GM12878 (cell line): ENCODE data around the gene ISY1. TPM values are rescaled to one million over a fixed set of nuclear protein-coding genes. Genes with fewer than 3 reads are reported as not detected.
A peak's percentile ranks its signal among the peaks of the same experiment; 100 is the strongest.

Source experiments
- ATAC-seq: fragments of 200-7000 bp; cut with Tn5 transposase; 3 replicates; pipeline ENCODE4 v1.9.1; 2020; ENCODE audit warnings: mild to moderate bottlenecking, moderate library complexity
- BruUV-seq: library from RNA; stranded (reverse); fragments of 400-500 nt; replicated peaks from 2 replicates; lab custom pipeline; 2021; lab: Mats Ljungman, UMichigan
- CTCF ChIA-PET: fragments of 300-600 bp; sonication (Branson Sonifier 250); formaldehyde crosslinking; extraction: SDS; loops from one replicate; lab custom pipeline; 2021; ENCODE audit warnings: inconsistent platforms; lab: Yijun Ruan, JAX
- POLR2A ChIA-PET: fragments of 350-600 bp; formaldehyde crosslinking; extraction: SDS; loops from one replicate; lab custom pipeline; 2021; ENCODE audit warnings: inconsistent platforms; lab: Charles Lee
- RAD21 ChIA-PET: fragments of 300-600 bp; sonication (Branson Sonifier 250); formaldehyde crosslinking; loops from one replicate; lab custom pipeline; 2023; ENCODE audit warnings: antibody characterized with exemption; ENCODE audit not compliant: unreplicated experiment; lab: Charles Lee
- SMC1A ChIA-PET: fragments of 300-600 bp; sonication (Branson Sonifier 250); formaldehyde crosslinking; loops from one replicate; lab custom pipeline; 2023; ENCODE audit not compliant: unreplicated experiment, uncharacterized antibody; lab: Charles Lee
- DNase-seq: peaks from one replicate; pipeline ENCODE4 v3.0.0-alpha.2; 2011; ENCODE audit warnings: low read depth, low spot score
- FAIRE-seq: peaks from 3 replicates; lab custom pipeline; 2011; peaks lifted over from hg19 to GRCh38; lab: Jason Lieb, UNC
- H2AFZ ChIP-seq: 2 replicates; pipeline ENCODE4 v1.6.0; 2011; ENCODE audit warnings: low read depth, low read length, control low read depth; ENCODE audit not compliant: control insufficient read depth
- H3K27ac ChIP-seq: 2 replicates; pipeline ENCODE4 v1.5.1; 2011; ENCODE audit warnings: control low read depth; ENCODE audit not compliant: control insufficient read depth, insufficient read depth
- H3K27me3 ChIP-seq, 2 experiments: replicated peaks in 1 of 2; 2 replicates each; pipeline versions ENCODE4 v1.6.0 to v1.6.1; 2011; ENCODE audit warnings: low read length in 1 of 2; ENCODE audit not compliant: control insufficient read depth in 2 of 2, insufficient read depth in 2 of 2
- H3K36me3 ChIP-seq, 2 experiments: 2 replicates each; pipeline ENCODE4 v1.5.1; 2011; ENCODE audit warnings: low read length in 1 of 2; ENCODE audit not compliant: control insufficient read depth in 2 of 2, insufficient read depth in 2 of 2
- H3K4me1 ChIP-seq: 2 replicates; pipeline ENCODE4 v1.6.1; 2011; ENCODE audit warnings: mild to moderate bottlenecking, low read length, moderate library complexity, mixed read lengths; ENCODE audit not compliant: control insufficient read depth, insufficient read depth
- H3K4me2 ChIP-seq: 2 replicates; pipeline ENCODE4 v1.6.0; 2011; ENCODE audit warnings: control low read depth; ENCODE audit not compliant: control insufficient read depth, insufficient read depth
- H3K4me3 ChIP-seq: fragments of 200-600 bp; sonication (generic); 2 replicates; pipeline ENCODE4 v1.5.1; 2016
- H3K79me2 ChIP-seq: 2 replicates; pipeline ENCODE4 v1.6.0; 2011; ENCODE audit warnings: low read length; ENCODE audit not compliant: control insufficient read depth, insufficient read depth
- H3K9ac ChIP-seq: 2 replicates; pipeline ENCODE4 v1.8.0; 2011; ENCODE audit warnings: low read length, control low read depth, mixed read lengths; ENCODE audit not compliant: control insufficient read depth, insufficient read depth
- H3K9me3 ChIP-seq: replicated peaks from 3 replicates; pipeline ENCODE4 v1.5.1; 2011; ENCODE audit warnings: mild to moderate bottlenecking, low read length; ENCODE audit not compliant: control insufficient read depth, insufficient read depth
- H4K20me1 ChIP-seq: 2 replicates; pipeline ENCODE4 v1.6.0; 2011; ENCODE audit not compliant: control insufficient read depth, insufficient read depth
- ATF7 ChIP-seq: fragments of 450-650 bp; IDR thresholded peaks from 2 replicates; pipeline ENCODE4 v1.6.1; 2016; ENCODE audit warnings: low read depth, mild to moderate bottlenecking
- BACH1 ChIP-seq: fragments of 450-650 bp; IDR thresholded peaks from 2 replicates; pipeline ENCODE4 v1.6.1; 2017; ENCODE audit warnings: mild to moderate bottlenecking, borderline replicate concordance
- EGR1 ChIP-seq, 2 experiments: IDR thresholded peaks; 1 replicate in 1 of 2; 2 replicates in 1 of 2; pipeline ENCODE4 v1.6.1; 2011 to 2012; ENCODE audit warnings: low read depth in 2 of 2, low read length in 2 of 2, borderline replicate concordance in 1 of 2, mild to moderate bottlenecking in 1 of 2, moderate library complexity in 1 of 2
- EZH2 ChIP-seq: IDR thresholded peaks from 2 replicates; pipeline ENCODE4 v1.6.1; 2012; ENCODE audit warnings: low read depth, mild to moderate bottlenecking, control low read depth, inconsistent platforms, low read length, borderline replicate concordance; ENCODE audit not compliant: control insufficient read depth
- FOXK2 ChIP-seq: fragments of 450-650 bp; IDR thresholded peaks from 2 replicates; pipeline ENCODE4 v1.6.1; 2017; ENCODE audit warnings: mild to moderate bottlenecking, moderate library complexity
- IKZF1 ChIP-seq: fragments of 450-650 bp; conservative IDR thresholded peaks from 2 replicates; pipeline ENCODE4 v1.6.1; 2017; ENCODE audit warnings: antibody characterized with exemption, mild to moderate bottlenecking
- LARP7 ChIP-seq: fragments of 450-650 bp; IDR thresholded peaks from 2 replicates; pipeline ENCODE4 v1.6.1; 2017; ENCODE audit warnings: mild to moderate bottlenecking
- MEF2B ChIP-seq: fragments of 450-650 bp; IDR thresholded peaks from 2 replicates; pipeline ENCODE4 v1.6.1; 2018; ENCODE audit warnings: mild to moderate bottlenecking, moderate library complexity; ENCODE audit not compliant: partially characterized antibody, poor library complexity, severe bottlenecking
- NBN ChIP-seq: fragments of 450-650 bp; IDR thresholded peaks from 2 replicates; pipeline ENCODE4 v1.6.1; 2016
- NFYA ChIP-seq: IDR thresholded peaks from 2 replicates; pipeline ENCODE4 v1.6.1; 2011; ENCODE audit warnings: low read depth, mild to moderate bottlenecking, low read length, improper control_type of control experiment, borderline replicate concordance
- POLR2A ChIP-seq: IDR thresholded peaks from 2 replicates; pipeline ENCODE4 v1.6.1; 2011; ENCODE audit warnings: low read depth, mild to moderate bottlenecking, low read length
- POLR2AphosphoS2 ChIP-seq: IDR thresholded peaks from 2 replicates; pipeline ENCODE4 v1.6.1; 2011; ENCODE audit warnings: low read depth, mild to moderate bottlenecking, low read length, improper control_type of control experiment, moderate library complexity
- POLR2AphosphoS5 ChIP-seq: IDR thresholded peaks from 2 replicates; pipeline ENCODE4 v1.6.1; 2011; ENCODE audit warnings: mild to moderate bottlenecking, low read length, inconsistent platforms
- RAD21 ChIP-seq: IDR thresholded peaks from 2 replicates; pipeline ENCODE4 v1.6.1; 2011; ENCODE audit warnings: mild to moderate bottlenecking, low read depth, low read length, moderate library complexity; ENCODE audit not compliant: insufficient read depth
- SIX5 ChIP-seq: IDR thresholded peaks from 2 replicates; pipeline ENCODE4 v1.6.1; 2011; ENCODE audit warnings: mild to moderate bottlenecking, low read depth, low read length, moderate library complexity; ENCODE audit not compliant: severe bottlenecking
- WGBS: methylation state at CpG from one replicate; pipeline ENCODE4 v1.1.6; 2016; ENCODE audit warnings: low lambda C conversion rate; ENCODE audit not compliant: insufficient replicate concordance, insufficient coverage; ENCODE audit errors: missing lambda C conversion rate; 5-methylcytosine and 5-hydroxymethylcytosine counted together
- in situ Hi-C: fragments of 300-500 bp; cut with MboI; formaldehyde crosslinking; loops from 9 replicates; pipeline ENCODE4 v1.14.3; 2018; ENCODE audit warnings: mixed read lengths
- intact Hi-C: fragments of 100-400 bp; cut with micrococcal nuclease; formaldehyde crosslinking; loops from one replicate; pipeline ENCODE4 v1.14.2; 2022; ENCODE audit not compliant: unreplicated experiment
- polyA plus RNA-seq, 11 experiments: library from polyadenylated mRNA; depleted of rRNA in 4 of 11; unstranded in 6 of 11; stranded (reverse) in 5 of 11; fragments of >200 nt; fragmentation: Nextera tagmentation in 4 of 11; fragmentation: Illumina TruSeq in 1 of 11; extraction: Ambion mirVana in 4 of 11; extraction: Trizol in 1 of 11; gene quantifications; 1 replicate in 1 of 11; 2 replicates in 10 of 11; pipeline versions ENCODE4 v1.2.1 to v1.2.3, GENCODE V29; 2011 to 2016; ENCODE audit warnings: inconsistent platforms in 2 of 11, missing spikeins in 2 of 11, low read depth in 1 of 11
- total RNA-seq, 4 experiments: library from RNA; depleted of rRNA in 3 of 4; stranded (reverse); fragments of >200 nt in 3 of 4; fragmentation: Illumina TruSeq in 1 of 4; extraction: Trizol in 1 of 4; gene quantifications; 2 replicates each; pipeline versions ENCODE4 v1.2.1 to v1.2.3, GENCODE V29; 2013 to 2021
- TF ChIP-seq, protein P1 (sequence below): fragments of 450-650 bp; IDR thresholded peaks from 2 replicates; pipeline ENCODE4 v1.6.1; 2017; ENCODE audit warnings: mild to moderate bottlenecking, moderate library complexity

ISY1 gene
- total and polyA plus RNA-seq, 10 of the 15 experiments (the other 5 are each of a cell fraction or from before 2014, with no cell fraction given) = 28.3 to 72.2 (median 44.7) TPM

DNA sequence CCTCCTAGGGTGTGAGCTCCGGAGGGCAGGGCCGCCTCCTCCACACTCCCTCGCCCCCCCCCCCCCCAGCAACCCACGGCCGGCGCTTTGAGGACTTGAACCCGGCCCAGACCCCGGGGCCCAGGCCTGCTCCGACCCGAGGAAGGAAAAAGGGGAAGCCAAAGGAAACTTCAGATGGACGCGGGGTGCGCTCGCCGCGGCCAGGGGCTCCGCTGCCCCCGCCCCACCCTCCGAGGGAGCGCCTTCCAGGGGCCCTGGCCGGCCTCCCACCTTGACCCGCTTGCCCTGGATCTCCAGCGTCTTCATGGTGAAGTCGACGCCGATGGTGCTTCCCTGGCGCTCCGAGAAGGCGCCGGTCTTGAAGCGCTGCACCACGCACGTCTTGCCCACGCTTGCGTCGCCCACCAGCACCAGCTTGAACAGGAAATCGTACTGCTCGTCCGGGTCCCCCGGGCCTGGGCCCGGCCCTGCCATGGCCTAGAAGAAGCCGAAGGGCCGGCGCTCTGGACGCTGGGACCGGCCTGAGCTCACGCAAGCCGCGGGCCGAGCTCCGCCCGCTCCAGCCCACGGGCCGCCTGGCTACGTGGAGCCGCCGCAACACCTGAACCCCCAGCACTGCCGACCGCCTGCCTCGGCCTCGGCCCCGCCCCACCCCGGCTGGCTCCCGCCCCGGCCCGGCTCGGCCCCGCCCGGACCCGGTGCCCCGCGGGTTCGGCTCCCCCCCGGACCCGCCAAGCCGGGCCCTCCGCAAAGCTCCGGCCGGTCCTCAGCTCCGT is 39.7 kb downstream of the ISY1 start (continued):
- TF ChIP-seq POLR2A (peak; percentile 73), SIX5 (no peak), IKZF1 (peak; percentile 4; the same call in 1 of the 2 replicates), BACH1 (peak; percentile 61; the same call in 1 of the 2 replicates)
- TF ChIP-seq, all 136 proteins: peak for 7

DNA sequence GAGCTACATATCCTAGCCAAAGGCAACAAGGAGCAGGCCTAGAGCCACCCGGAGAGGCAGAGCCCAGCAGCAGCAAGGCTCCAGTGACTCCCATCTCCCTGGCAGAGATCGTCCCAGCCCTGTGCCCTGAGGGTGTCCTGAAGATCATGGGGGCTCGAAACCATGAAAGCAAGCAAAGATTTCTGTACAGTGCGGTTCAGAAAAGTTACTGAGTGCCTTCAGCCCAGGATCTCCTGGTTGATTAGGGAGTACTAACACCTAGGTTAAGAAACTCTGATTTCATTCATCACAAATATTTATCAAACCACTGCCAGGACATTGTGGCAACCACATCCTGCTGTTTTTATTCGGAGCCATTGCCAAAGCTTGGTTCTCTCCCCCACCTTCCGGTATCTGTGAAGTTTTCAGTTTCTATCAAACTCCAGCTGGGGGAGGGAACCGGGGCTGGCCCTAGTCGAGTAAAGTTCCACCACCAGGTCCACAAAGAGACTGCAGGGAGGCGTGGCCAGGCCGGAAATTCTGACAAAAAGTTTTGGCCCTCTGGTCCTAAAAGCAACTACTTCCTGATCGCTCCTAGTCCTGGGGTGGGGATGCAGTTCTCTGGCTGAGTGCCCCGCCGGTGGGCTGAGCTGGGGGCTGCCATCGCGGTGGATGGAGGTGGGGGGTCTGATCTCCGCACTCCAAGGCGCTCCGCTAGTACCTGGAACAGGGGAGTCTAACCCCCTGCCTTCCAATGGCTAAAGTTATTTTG is 40.4 kb downstream of the ISY1 start:
- BruUV-seq = TSS peak; percentile 51
- H3K4me3 ChIP-seq = peak overlapping the region; percentile 65
- SMC1A ChIA-PET = interaction anchor here (0.7 to 3.7 kb wide), 10 partner anchors 20 to 312 kb away, joined by 3 to 25 read pairs (median 4); no protein-coding TSS in a partner anchor
- RAD21 ChIA-PET = interaction anchor here (1.3 to 3.8 kb wide), 4 partner anchors 67 to 157 kb away, joined by 3 to 20 read pairs (median 10); no protein-coding TSS in a partner anchor
- in situ Hi-C loops = no loop called here
- CTCF ChIA-PET = interaction anchor here (1.0 to 4.3 kb wide), 8 partner anchors 66 to 325 kb away, joined by 3 to 41 read pairs (median 4); partner anchors contain the start of gene COPG1
- H2AFZ ChIP-seq = peak overlapping the region; percentile 55
- H3K27me3 ChIP-seq = no peaks in the 10 kb centered on the region
- peak; percentile 89 for DNase-seq
- no peaks in the 10 kb centered on the region for H3K9me3 ChIP-seq
- H4K20me1 ChIP-seq = no peaks in the 10 kb centered on the region
- POLR2A ChIA-PET = interaction anchor here (0.5 to 3.5 kb wide), 9 partner anchors 42 to 320 kb away, joined by 3 to 20 read pairs (median 5); partner anchors contain the start of genes CNBP, COPG1, HMCES and IFT122
- peak; percentile 98 for FAIRE-seq
- 1% methylated on average over 18 of the region's 18 CpGs for whole genome bisulfite sequencing
- H3K79me2 ChIP-seq = peaks cover 24% of the 10 kb centered on the region
- peak overlapping the region; percentile 97 for H3K4me2 ChIP-seq
- H3K4me1 ChIP-seq = peaks cover 27% of the 10 kb centered on the region
- peak; percentile 82 for ATAC-seq
- H3K27ac ChIP-seq = peak overlapping the region; percentile 97
- intact Hi-C loops = loop anchor here (2.0 to 5.0 kb wide), 2 partner anchors 62 to 68 kb away; partner anchors contain the start of gene CNBP
- peak overlapping the region; percentile 94 for H3K9ac ChIP-seq
- H3K36me3 ChIP-seq = no peaks in the 10 kb centered on the region
- TF ChIP-seq ATF7 = peak; percentile 66
- TF ChIP-seq, protein P1, sequence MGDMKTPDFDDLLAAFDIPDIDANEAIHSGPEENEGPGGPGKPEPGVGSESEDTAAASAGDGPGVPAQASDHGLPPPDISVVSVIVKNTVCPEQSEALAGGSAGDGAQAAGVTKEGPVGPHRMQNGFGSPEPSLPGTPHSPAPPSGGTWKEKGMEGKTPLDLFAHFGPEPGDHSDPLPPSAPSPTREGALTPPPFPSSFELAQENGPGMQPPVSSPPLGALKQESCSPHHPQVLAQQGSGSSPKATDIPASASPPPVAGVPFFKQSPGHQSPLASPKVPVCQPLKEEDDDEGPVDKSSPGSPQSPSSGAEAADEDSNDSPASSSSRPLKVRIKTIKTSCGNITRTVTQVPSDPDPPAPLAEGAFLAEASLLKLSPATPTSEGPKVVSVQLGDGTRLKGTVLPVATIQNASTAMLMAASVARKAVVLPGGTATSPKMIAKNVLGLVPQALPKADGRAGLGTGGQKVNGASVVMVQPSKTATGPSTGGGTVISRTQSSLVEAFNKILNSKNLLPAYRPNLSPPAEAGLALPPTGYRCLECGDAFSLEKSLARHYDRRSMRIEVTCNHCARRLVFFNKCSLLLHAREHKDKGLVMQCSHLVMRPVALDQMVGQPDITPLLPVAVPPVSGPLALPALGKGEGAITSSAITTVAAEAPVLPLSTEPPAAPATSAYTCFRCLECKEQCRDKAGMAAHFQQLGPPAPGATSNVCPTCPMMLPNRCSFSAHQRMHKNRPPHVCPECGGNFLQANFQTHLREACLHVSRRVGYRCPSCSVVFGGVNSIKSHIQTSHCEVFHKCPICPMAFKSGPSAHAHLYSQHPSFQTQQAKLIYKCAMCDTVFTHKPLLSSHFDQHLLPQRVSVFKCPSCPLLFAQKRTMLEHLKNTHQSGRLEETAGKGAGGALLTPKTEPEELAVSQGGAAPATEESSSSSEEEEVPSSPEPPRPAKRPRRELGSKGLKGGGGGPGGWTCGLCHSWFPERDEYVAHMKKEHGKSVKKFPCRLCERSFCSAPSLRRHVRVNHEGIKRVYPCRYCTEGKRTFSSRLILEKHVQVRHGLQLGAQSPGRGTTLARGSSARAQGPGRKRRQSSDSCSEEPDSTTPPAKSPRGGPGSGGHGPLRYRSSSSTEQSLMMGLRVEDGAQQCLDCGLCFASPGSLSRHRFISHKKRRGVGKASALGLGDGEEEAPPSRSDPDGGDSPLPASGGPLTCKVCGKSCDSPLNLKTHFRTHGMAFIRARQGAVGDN = peak; percentile 50; the same call in 1 of the 2 replicates
- no peak for TF ChIP-seq NFYA
- TF ChIP-seq POLR2AphosphoS5 = peak; percentile 89
- no peak for TF ChIP-seq EZH2
- TF ChIP-seq EGR1 (IDR thresholded peaks at IDR 0.05; ENCODE audit: borderline replicate concordance in 1 of 2, low read depth in 2 of 2, low read length in 2 of 2) = peak in 1 of 2 experiments; percentile 65; a peak in 2 of 3 replicates
- TF ChIP-seq MEF2B = no peak
- no peak for TF ChIP-seq POLR2AphosphoS2
- TF ChIP-seq RAD21 = 0 out of 2 replicates have a peak, but pooled peaks have one; percentile 27
- peak; percentile 39; the same call in 1 of the 2 replicates for TF ChIP-seq NBN
- TF ChIP-seq LARP7 = no peak
- TF ChIP-seq FOXK2 = no peak
